Measurements from ENCODE around the gene UNC13C.

The UNC13C gene

DNA sequence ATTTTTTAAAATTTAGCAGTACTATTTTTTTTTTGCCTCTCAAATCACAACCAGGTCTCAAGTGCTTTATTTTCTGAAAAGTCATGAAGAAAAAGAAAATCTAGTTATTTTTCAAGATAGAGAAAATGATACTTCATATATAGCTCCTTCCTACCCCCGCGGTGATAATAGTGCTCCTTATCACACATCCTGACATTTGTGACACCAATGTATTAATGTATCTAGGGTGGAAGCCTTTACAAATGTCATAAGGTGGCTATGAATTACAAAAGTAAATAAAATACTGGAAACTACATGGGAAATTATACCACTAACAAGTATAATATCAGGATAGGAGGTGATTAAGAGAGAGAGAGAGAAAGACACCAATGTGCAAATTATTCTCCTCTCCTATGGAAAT lies 582.2 kb downstream of the UNC13C start:
- no peaks in the 10 kb centered on the region for H3K36me3 ChIP-seq (ENCODE audit: control insufficient read depth, insufficient read depth, low read length)

DNA sequence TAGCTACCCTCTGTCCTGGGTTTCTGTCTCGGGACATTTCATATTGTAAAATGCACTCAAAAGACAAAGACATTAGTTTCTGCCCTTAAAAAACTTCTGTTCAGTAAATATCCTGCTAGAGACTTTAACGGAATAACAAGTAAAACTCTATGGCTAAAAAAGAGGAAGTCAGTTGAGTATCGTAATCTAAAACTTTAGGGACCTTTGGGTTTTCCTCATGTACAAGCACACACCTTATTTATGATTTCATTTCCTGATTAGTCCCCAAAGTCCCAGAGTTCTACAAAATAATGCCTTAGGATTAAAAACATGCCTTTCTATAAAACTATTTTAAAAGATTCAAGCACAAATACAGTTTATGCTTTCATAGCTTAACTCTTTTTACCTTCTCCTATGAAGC lies 585.9 kb downstream of the UNC13C start:
- H3K9ac ChIP-seq (ENCODE audit: low read length): no peak overlapping the region
- H3K36me3 ChIP-seq (ENCODE audit: control insufficient read depth, insufficient read depth, low read length): no peaks in the 10 kb centered on the region
- no peak overlapping the region for H3K4me3 ChIP-seq (ENCODE audit: low read length)
- H3K9me3 ChIP-seq (ENCODE audit: control insufficient read depth, low read length): no peaks in the 10 kb centered on the region
- no peaks in the 10 kb centered on the region for H3K4me1 ChIP-seq (ENCODE audit: control insufficient read depth, insufficient read depth, low read length)
- H3K27me3 ChIP-seq (ENCODE audit: control insufficient read depth, insufficient read depth, low read length): no peaks in the 10 kb centered on the region

More for the DNA sequence above, 582.2 kb downstream of the UNC13C start:
- no peak overlapping the region for H3K4me3 ChIP-seq (ENCODE audit: low read length)
- no peaks in the 10 kb centered on the region for H3K9me3 ChIP-seq (ENCODE audit: control insufficient read depth, low read length)
- H3K9ac ChIP-seq (ENCODE audit: low read length): no peak overlapping the region
- no peaks in the 10 kb centered on the region for H3K27me3 ChIP-seq (ENCODE audit: control insufficient read depth, insufficient read depth, low read length)
- H3K4me1 ChIP-seq (ENCODE audit: control insufficient read depth, insufficient read depth, low read length): no peaks in the 10 kb centered on the region

DNA sequence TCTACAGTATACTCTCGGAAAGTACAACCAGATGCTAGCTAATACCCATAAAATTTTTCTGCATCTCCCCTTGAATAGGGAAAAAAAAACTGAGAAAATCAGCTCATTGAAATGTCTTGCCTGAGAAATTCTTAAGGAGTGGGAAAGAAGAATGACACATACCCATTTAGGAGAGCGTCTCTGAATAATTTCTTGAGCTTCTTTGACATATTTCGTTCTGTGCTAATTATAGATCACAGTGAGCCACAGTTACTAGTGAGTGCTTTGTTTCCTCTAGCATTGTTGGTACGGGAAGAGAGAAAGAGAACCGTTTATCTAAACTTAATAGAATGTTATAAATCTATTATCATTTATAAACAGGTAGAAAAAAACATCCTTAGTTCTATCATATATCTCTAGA lies 588.4 kb downstream of the UNC13C start:
- no peaks in the 10 kb centered on the region for H3K36me3 ChIP-seq (ENCODE audit: control insufficient read depth, insufficient read depth, low read length)
- no peak overlapping the region for H3K9ac ChIP-seq (ENCODE audit: low read length)
- H3K27me3 ChIP-seq (ENCODE audit: control insufficient read depth, insufficient read depth, low read length): no peaks in the 10 kb centered on the region
- H3K4me1 ChIP-seq (ENCODE audit: control insufficient read depth, insufficient read depth, low read length): no peaks in the 10 kb centered on the region
- H3K4me3 ChIP-seq (ENCODE audit: low read length): no peak overlapping the region
- no peaks in the 10 kb centered on the region for H3K9me3 ChIP-seq (ENCODE audit: control insufficient read depth, low read length)

DNA sequence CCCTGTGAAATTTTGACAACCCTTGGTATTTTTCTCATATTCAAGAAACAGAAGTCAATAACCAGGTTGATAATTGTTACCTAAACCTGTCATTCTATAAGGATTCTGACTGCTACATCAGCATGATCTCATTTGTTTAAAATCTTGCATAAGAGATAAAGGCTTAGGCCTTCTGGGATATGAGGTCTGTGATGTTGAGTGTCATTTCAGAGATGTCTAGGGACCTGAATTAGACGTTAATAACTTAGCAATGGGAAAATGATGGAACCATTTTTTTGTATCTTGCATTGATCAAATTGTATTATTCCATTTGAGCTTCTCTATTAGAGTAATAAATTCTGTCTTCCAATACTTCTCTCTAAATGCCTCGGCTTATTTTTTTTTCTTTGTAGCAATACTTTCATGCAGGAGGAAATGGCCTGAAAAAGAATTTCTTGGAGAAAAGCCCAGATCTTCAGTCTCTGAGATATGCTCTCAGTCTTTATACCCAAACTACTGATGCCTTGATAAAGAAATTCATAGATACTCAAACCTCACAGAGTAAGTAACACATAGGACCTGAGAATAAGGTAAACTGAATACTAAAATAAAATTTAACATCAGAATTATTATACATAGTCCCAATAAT lies 589.3 kb downstream of the UNC13C start:
- Histone ChIP-seq H3K36me3 (ENCODE audit: control insufficient read depth, insufficient read depth, low read length) (no peaks in the 10 kb centered on the region), H3K27me3 (ENCODE audit: control insufficient read depth, insufficient read depth, low read length) (no peaks in the 10 kb centered on the region), H3K9ac (ENCODE audit: low read length) (no peak overlapping the region), H3K4me3 (ENCODE audit: low read length) (no peak overlapping the region), H3K4me1 (ENCODE audit: control insufficient read depth, insufficient read depth, low read length) (no peaks in the 10 kb centered on the region), H3K9me3 (ENCODE audit: control insufficient read depth, low read length) (no peaks in the 10 kb centered on the region)

DNA sequence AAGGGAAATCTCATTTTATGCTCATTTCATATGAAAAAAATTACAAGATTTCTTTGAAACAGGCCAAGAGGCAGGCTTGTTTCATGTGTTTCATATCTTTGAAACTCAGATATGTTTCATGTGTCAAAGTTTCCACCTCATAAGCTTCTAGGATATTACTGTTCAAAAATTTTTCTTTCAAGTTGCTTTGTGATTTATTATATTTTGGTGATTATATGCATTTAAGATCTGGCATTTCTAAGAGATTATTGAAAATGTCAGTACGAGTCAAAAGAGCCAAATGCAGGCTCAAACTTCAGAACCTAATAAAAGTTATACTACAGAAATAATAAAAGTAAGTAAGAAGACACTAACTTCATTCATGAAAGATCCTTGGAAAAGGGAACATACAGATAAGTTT lies 590.1 kb downstream of the UNC13C start:
- no peaks in the 10 kb centered on the region for H3K9me3 ChIP-seq (ENCODE audit: control insufficient read depth, low read length)

DNA sequence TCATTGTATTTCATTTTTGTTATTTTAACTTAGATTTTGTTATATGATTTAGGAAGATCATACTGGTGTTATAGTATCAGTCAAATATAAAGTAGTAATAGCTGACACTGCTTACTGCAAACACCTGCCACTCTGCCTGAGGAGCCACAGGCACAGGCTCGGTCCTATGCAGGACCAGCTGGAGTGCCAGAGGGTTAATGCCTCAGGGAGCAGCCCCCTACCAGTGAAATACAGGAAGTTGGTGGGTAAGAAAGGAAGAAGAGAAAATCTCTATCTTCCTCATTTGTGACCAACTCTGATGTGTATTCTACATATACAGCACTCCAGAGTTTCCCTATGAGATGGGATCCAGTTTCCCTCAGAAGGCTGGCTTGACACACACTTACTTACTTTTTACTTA lies 593.3 kb downstream of the UNC13C start:
- Histone ChIP-seq H3K36me3 (ENCODE audit: control insufficient read depth, insufficient read depth, low read length) (no peaks in the 10 kb centered on the region), H3K4me1 (ENCODE audit: control insufficient read depth, insufficient read depth, low read length) (no peaks in the 10 kb centered on the region), H3K27me3 (ENCODE audit: control insufficient read depth, insufficient read depth, low read length) (no peaks in the 10 kb centered on the region), H3K9ac (ENCODE audit: low read length) (no peak overlapping the region), H3K4me3 (ENCODE audit: low read length) (no peak overlapping the region), H3K9me3 (ENCODE audit: control insufficient read depth, low read length) (no peaks in the 10 kb centered on the region)

More for the DNA sequence above, 590.1 kb downstream of the UNC13C start:
- Histone ChIP-seq H3K4me3 (ENCODE audit: low read length) (no peak overlapping the region), H3K36me3 (ENCODE audit: control insufficient read depth, insufficient read depth, low read length) (no peaks in the 10 kb centered on the region), H3K27me3 (ENCODE audit: control insufficient read depth, insufficient read depth, low read length) (no peaks in the 10 kb centered on the region), H3K9ac (ENCODE audit: low read length) (no peak overlapping the region), H3K4me1 (ENCODE audit: control insufficient read depth, insufficient read depth, low read length) (no peaks in the 10 kb centered on the region)

DNA sequence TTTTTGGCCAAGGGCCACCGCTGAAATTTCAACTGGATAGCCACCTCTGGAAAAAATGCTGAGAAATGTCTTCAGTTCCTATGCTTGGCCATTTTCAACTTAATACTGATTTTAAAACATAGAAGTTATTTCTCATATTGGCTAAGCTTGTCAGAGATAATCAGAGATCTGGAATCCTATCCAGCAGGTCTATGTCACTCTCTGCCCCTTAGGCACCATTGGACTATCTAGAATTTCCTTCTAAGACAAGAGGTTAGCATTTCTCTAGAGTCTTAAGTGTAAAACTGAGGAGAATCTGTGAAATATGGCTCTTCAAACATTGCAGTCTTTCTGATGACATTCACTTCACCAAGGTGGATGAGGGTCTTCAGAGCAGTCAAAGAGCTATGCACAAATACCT lies 597.3 kb downstream of the UNC13C start:
- no peak overlapping the region for H3K4me3 ChIP-seq (ENCODE audit: low read length)
- no peaks in the 10 kb centered on the region for H3K4me1 ChIP-seq (ENCODE audit: control insufficient read depth, insufficient read depth, low read length)
- H3K36me3 ChIP-seq (ENCODE audit: control insufficient read depth, insufficient read depth, low read length): no peaks in the 10 kb centered on the region
- H3K9ac ChIP-seq (ENCODE audit: low read length): no peak overlapping the region
- no peaks in the 10 kb centered on the region for H3K9me3 ChIP-seq (ENCODE audit: control insufficient read depth, low read length)
- no peaks in the 10 kb centered on the region for H3K27me3 ChIP-seq (ENCODE audit: control insufficient read depth, insufficient read depth, low read length)

DNA sequence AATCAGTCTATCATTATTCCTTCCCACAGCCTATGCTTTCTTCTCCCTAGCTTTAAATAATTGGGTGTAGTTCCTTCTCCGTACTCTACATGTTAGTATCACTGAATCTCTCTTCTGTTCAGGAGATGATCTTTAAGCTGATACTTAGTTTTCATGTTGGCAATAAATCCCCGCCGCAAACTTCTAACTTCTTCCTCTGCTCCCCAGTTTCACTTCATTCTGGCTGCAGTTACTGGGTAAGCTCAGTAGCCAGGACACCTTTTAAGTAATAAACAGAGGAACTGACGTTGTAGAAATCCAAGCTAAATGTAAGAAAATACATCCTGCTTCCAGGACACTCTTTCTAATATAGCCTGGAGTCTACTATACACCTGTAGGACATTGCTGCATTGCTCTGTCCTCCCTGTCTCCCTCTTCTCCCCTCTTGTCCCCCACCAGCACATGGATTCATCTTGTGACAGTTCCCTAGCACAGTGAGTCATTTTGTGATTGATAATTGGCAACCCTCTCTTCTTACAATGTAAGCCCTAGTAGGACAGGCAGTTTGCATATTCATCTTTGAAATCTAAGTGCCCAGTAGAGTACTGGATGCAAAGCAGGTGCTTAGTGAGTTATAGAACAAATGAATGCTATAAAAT lies 598.2 kb downstream of the UNC13C start:
- no peaks in the 10 kb centered on the region for H3K36me3 ChIP-seq (ENCODE audit: control insufficient read depth, insufficient read depth, low read length)
- H3K9me3 ChIP-seq (ENCODE audit: control insufficient read depth, low read length): no peaks in the 10 kb centered on the region
- H3K9ac ChIP-seq (ENCODE audit: low read length): no peak overlapping the region
- no peaks in the 10 kb centered on the region for H3K27me3 ChIP-seq (ENCODE audit: control insufficient read depth, insufficient read depth, low read length)
- H3K4me1 ChIP-seq (ENCODE audit: control insufficient read depth, insufficient read depth, low read length): no peaks in the 10 kb centered on the region
- H3K4me3 ChIP-seq (ENCODE audit: low read length): no peak overlapping the region

DNA sequence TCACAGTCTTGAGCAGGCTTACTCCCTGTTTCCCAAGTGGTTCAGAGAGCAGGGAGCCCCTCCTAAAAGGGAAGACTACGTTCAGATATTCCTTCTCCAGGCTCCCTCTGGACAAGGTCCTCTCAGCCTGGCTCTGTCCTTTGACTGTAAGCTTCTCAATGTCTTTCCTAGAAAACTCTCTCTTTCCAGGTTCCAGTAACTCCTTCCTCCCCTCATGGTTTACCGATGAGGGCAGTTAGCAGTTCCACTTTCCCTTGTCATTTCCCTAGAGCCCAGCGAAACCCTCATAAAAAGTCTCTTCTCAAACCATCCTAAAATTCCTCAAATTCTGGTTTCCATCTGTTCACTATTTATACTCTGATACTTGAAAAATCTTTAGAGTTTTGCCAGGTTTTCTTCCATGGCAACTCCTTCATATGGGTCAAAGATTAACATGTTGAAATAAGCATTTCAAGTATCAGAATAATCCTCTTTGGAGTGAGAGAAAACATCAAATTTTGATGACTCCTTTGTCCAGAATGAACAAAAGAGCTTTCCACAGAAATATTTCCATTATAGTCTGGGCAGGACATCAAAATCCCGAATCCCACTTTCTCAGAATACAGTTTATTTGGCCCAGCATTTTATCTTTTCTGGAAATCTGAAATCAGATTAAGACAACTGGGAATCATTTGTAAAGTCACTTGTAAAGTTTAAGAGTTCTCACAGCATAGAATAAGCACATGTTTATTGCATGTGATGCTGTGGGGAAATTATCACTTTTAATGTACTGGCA lies 599.4 kb downstream of the UNC13C start:
- H3K36me3 ChIP-seq (ENCODE audit: control insufficient read depth, insufficient read depth, low read length): no peaks in the 10 kb centered on the region
- H3K4me1 ChIP-seq (ENCODE audit: control insufficient read depth, insufficient read depth, low read length): no peaks in the 10 kb centered on the region
- no peaks in the 10 kb centered on the region for H3K27me3 ChIP-seq (ENCODE audit: control insufficient read depth, insufficient read depth, low read length)
- H3K9me3 ChIP-seq (ENCODE audit: control insufficient read depth, low read length): no peaks in the 10 kb centered on the region
- no peak overlapping the region for H3K9ac ChIP-seq (ENCODE audit: low read length)
- no peak overlapping the region for H3K4me3 ChIP-seq (ENCODE audit: low read length)

DNA sequence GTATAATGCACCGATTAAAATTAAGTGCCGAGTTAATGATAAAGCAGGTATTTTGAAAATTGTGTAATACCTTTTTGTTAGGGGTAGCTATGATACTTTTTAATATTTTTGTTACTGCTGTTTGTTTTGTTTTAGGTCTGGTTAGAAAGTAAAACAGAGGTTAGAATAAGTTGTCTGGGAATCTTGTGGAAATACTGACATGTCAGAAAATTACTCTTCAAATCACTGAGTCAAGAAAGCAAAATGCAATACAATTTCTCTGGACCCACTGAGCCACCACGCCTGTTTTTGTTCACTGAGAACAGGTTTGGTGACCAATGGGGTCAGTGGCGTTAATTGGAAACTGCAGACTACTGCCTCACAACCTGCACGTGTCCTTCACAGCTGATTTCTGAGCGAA lies 601.6 kb downstream of the UNC13C start:
- Histone ChIP-seq H3K36me3 (ENCODE audit: control insufficient read depth, insufficient read depth, low read length) (no peaks in the 10 kb centered on the region), H3K9ac (ENCODE audit: low read length) (no peak overlapping the region), H3K4me3 (ENCODE audit: low read length) (no peak overlapping the region), H3K9me3 (ENCODE audit: control insufficient read depth, low read length) (no peaks in the 10 kb centered on the region), H3K27me3 (ENCODE audit: control insufficient read depth, insufficient read depth, low read length) (no peaks in the 10 kb centered on the region), H3K4me1 (ENCODE audit: control insufficient read depth, insufficient read depth, low read length) (no peaks in the 10 kb centered on the region)

DNA sequence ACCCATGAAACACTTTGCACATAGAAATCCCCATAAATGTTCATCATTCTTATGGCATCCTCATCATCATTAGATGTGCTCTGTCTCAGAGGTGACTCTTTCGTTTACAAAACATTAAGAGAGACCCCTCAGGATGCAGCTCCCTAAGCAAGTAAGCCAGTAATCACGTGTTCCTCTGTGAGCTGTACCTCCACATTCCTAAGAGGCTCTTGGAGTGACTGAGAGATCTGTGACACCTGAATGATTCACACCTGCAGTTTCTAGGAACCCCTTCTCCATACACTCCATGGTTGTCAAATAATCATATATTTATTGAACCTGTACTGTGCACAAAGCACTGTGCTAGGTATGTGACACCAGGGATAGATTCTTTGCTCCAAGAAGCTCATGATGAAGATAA lies 602.4 kb downstream of the UNC13C start:
- H3K9me3 ChIP-seq (ENCODE audit: control insufficient read depth, low read length): no peaks in the 10 kb centered on the region
- H3K36me3 ChIP-seq (ENCODE audit: control insufficient read depth, insufficient read depth, low read length): no peaks in the 10 kb centered on the region

DNA sequence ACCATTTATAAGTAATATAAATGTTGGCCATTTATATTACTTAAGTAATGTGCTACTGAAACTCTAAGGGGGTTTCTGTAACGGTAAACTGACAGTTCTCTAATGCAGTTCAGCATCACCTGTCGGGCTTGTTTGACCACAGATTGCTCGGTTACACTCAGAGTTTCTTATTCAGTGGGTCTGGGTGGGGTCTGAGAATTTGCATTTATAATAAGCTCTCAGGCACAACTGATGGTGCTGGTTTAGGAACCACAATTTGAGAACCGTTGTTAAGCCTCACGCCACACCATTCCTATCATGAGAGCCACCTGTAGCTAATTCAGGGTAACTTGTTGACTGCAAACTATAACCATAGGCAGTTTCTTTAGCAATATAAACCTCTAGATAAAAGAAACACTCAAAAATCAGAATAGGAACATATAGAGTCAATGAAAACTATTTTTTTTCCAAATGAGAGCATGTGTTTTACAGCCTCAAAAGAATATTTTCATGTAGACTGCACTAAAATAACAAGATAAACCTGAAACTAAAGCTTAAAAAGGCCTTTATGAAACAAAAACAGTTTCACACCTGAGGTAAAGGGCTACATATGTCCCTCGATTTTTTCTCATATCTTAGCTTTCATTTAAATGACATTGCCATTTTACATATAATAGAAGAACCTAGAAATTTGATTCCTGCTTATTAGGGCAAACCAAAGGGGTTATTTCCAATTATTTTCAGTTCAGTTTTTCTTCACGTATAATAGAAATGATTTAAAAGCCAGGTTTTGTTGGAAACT lies 604.8 kb downstream of the UNC13C start:
- no peaks in the 10 kb centered on the region for H3K4me1 ChIP-seq (ENCODE audit: control insufficient read depth, insufficient read depth, low read length)
- no peak overlapping the region for H3K9ac ChIP-seq (ENCODE audit: low read length)
- no peak overlapping the region for H3K4me3 ChIP-seq (ENCODE audit: low read length)
- no peaks in the 10 kb centered on the region for H3K9me3 ChIP-seq (ENCODE audit: control insufficient read depth, low read length)
- H3K27me3 ChIP-seq (ENCODE audit: control insufficient read depth, insufficient read depth, low read length): no peaks in the 10 kb centered on the region
- no peaks in the 10 kb centered on the region for H3K36me3 ChIP-seq (ENCODE audit: control insufficient read depth, insufficient read depth, low read length)

More for the DNA sequence above, 602.4 kb downstream of the UNC13C start:
- no peaks in the 10 kb centered on the region for H3K27me3 ChIP-seq (ENCODE audit: control insufficient read depth, insufficient read depth, low read length)
- H3K9ac ChIP-seq (ENCODE audit: low read length): no peak overlapping the region
- no peak overlapping the region for H3K4me3 ChIP-seq (ENCODE audit: low read length)
- H3K4me1 ChIP-seq (ENCODE audit: control insufficient read depth, insufficient read depth, low read length): no peaks in the 10 kb centered on the region

Measured in mucosa of stomach (tissue), 1 donor.